HG03095 (cell line): ENCODE measurements around the gene SRRM2.

Source experiments
- ATAC-seq: cut with Tn5 transposase; IDR thresholded peaks from one replicate; pipeline ENCODE4 v1.9.1; 2021; ENCODE audit warnings: moderate library complexity; ENCODE audit not compliant: unreplicated experiment

SRRM2 gene

GRCh38 chr16:2817340-2818271 lies 65.2 kb downstream of the SRRM2 start:
- ATAC-seq: no peak

GRCh38 chr16:2818272-2818876 lies 65.9 kb downstream of the SRRM2 start:
- ATAC-seq: no peak

GRCh38 chr16:2819179-2819938 lies 66.9 kb downstream of the SRRM2 start:
- ATAC-seq: no peak

DNA sequence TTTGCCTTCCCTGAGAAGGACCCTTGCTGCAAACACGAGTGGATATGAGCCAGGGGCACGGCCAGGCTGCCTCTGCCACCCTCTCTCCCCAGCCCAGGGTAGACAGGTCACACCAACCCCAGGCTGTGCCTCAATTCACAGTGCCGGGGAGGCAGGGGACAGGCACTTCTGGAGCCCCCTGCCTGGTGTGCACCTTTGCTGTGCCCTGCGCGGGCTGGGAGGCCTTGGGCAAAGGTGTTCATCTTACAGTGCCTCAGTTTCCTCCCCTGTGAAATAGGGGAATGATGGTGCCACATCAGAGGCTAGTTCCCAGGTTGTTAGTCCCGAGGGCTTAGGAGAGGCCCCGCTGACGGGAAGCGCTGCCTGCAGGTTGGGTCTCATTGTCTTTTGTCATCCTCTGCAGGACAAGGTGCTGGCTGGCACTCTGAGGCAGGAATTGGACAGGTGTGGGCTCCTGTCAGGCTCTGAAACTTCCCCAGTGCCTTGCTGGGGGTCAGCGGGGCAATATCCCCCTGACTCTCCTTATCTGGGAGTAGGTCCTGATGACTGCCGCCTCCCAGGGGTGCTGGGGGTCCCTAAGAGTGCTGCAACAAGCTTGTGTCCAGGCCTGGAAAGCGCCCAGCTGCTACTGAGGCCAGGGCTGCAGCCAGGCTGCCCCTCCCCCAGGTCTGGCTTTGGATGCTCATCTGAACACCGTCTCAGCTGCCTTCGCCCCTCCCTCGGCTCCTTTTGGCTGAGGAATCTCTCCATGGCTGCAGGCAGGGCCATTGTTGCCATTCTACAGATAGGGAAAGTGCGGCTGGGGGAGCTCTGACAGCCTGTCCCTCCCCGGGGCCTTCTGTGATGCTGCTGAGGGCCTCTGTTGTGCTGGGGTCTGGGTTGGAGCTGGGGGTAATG lies 67.7 kb downstream of the SRRM2 start:
- no peak for ATAC-seq
